Brain microvascular endothelial cell (primary cell): ENCODE results near the gene ARFIP2.

Experiments used
- DNase-seq: peaks from one replicate; pipeline ENCODE4 v3.0.0-alpha.2; 2020
- H3K27ac ChIP-seq: fragments of 250-450 bp; sonication (Bioruptor Pico); 2 replicates; pipeline ENCODE4 v1.5.1; 2020; ENCODE audit warnings: mild to moderate bottlenecking, moderate library complexity
- H3K27me3 ChIP-seq: fragments of 250-450 bp; sonication (Bioruptor Pico); replicated peaks from 2 replicates; pipeline ENCODE4 v1.5.1; 2020; ENCODE audit warnings: mild to moderate bottlenecking
- H3K36me3 ChIP-seq: fragments of 250-450 bp; sonication (Bioruptor Pico); replicated peaks from 2 replicates; pipeline ENCODE4 v1.5.1; 2020; ENCODE audit warnings: mild to moderate bottlenecking
- H3K4me3 ChIP-seq: 2 replicates; pipeline ENCODE4 v1.5.1; 2011; ENCODE audit warnings: low read depth, mild to moderate bottlenecking, control low read depth, low read length, moderate library complexity
- CTCF ChIP-seq: IDR thresholded peaks from 2 replicates; pipeline ENCODE4 v1.5.1; 2011; ENCODE audit warnings: low read depth, mild to moderate bottlenecking, moderate library complexity, low read length, control low read depth, inconsistent platforms; ENCODE audit errors: missing control alignments
- in situ Hi-C: cut with HindIII; loops from 2 replicates; pipeline ENCODE4 v1.10.0; 2017; ENCODE audit warnings: low sequenced_read_pairs, low pct_ligation_motif_present

The ARFIP2 gene

GRCh38 chr11:6520265-6520664 is 39.1 kb upstream of the ARFIP2 start:
- in situ Hi-C loops: no loop called here
- Histone ChIP-seq H3K36me3 (peaks cover 2% of the 10 kb centered on the region), H3K4me3 (no peak overlapping the region), H3K27ac (no peak overlapping the region), H3K27me3 (no peaks in the 10 kb centered on the region)
- TF ChIP-seq CTCF: no peak
- DNase-seq: no peak

GRCh38 chr11:6516865-6517264 is 35.7 kb upstream of the ARFIP2 start:
- no peak overlapping the region for H3K27ac ChIP-seq
- in situ Hi-C loops: no loop called here
- H3K27me3 ChIP-seq: no peaks in the 10 kb centered on the region
- no peak overlapping the region for H3K4me3 ChIP-seq
- TF ChIP-seq CTCF: no peak
- no peak for DNase-seq
- H3K36me3 ChIP-seq: peaks cover 2% of the 10 kb centered on the region

GRCh38 chr11:6505577-6506240 is 24.6 kb upstream of the ARFIP2 start:
- in situ Hi-C loops: no loop called here
- no peak overlapping the region for H3K4me3 ChIP-seq
- H3K27me3 ChIP-seq: no peaks in the 10 kb centered on the region
- peak; percentile 62 for TF ChIP-seq CTCF
- no peak overlapping the region for H3K27ac ChIP-seq
- DNase-seq: peak; percentile 59
- H3K36me3 ChIP-seq: peaks cover 2% of the 10 kb centered on the region

GRCh38 chr11:6504166-6504565 is 23.0 kb upstream of the ARFIP2 start:
- Histone ChIP-seq H3K27me3 (no peaks in the 10 kb centered on the region), H3K36me3 (peaks cover 2% of the 10 kb centered on the region), H3K4me3 (no peak overlapping the region), H3K27ac (no peak overlapping the region)
- TF ChIP-seq CTCF: no peak
- DNase-seq: no peak
- in situ Hi-C loops: no loop called here

- no peak for TF ChIP-seq CTCF
- in situ Hi-C loops: no loop called here
- H3K27me3 ChIP-seq: no peaks in the 10 kb centered on the region
- H3K36me3 ChIP-seq: peaks cover 2% of the 10 kb centered on the region
- no peak overlapping the region for H3K27ac ChIP-seq
- H3K4me3 ChIP-seq: no peak overlapping the region
- no peak for DNase-seq
These were observed 21.3 kb upstream of the ARFIP2 start for GRCh38 chr11:6502382-6502781.

- peaks cover 3% of the 10 kb centered on the region for H3K36me3 ChIP-seq
- no peak for DNase-seq
- in situ Hi-C loops: no loop called here
- H3K27me3 ChIP-seq: no peaks in the 10 kb centered on the region
- H3K4me3 ChIP-seq: no peak overlapping the region
- H3K27ac ChIP-seq: no peak overlapping the region
- TF ChIP-seq CTCF: no peak
These were observed 17.4 kb upstream of the ARFIP2 start for GRCh38 chr11:6498544-6498943.
